Measurements from ENCODE around the gene METTL14.
A peak's percentile ranks its signal among the peaks of the same experiment; 100 is the strongest.
"Not testable (repeated sequence)": the region's sequence is repeated elsewhere in the genome, so short reads cannot be mapped to it uniquely, and the experiment has no call there.

The METTL14 gene

GRCh38 chr4:118684873-118685811 is at the start of gene METTL14:
TSS of gene METTL14 (plus strand) at chr4:118685392. CDS start at chr4:118685535, 143 bp downstream.
- peak within 1 kb of the TSS; percentile 18; the same call in 1 of the 2 replicates for H3K27ac ChIP-seq (ENCODE audit: low read length)

GRCh38 chr4:118636126-118636525 is 49.1 kb upstream of the METTL14 start:
- H3K27ac ChIP-seq (ENCODE audit: low read length); H3K4me1 ChIP-seq (ENCODE audit: low read length); H3K79me2 ChIP-seq (ENCODE audit: low read length); H3K9ac ChIP-seq (ENCODE audit: low read length); H3K4me2 ChIP-seq (ENCODE audit: low read length); H3K9me3 ChIP-seq (ENCODE audit: insufficient read depth, low read length); H2AFZ ChIP-seq (ENCODE audit: low read depth, low read length); H3K36me3 ChIP-seq (replicated peaks; ENCODE audit: low read depth, low read length); H3K4me3 ChIP-seq (ENCODE audit: low read length); H3K27me3 ChIP-seq (ENCODE audit: low read depth, low read length); H4K20me1 ChIP-seq (ENCODE audit: insufficient read depth, low read length): not testable (repeated sequence)

More at GRCh38 chr4:118684873-118685811, at the start of gene METTL14:
- Histone ChIP-seq H4K20me1 (ENCODE audit: insufficient read depth, low read length) (0 out of 2 replicates have a peak, but pooled peaks cover 9% of the 10 kb centered on the region), H3K4me3 (ENCODE audit: low read length) (peak within 1 kb of the TSS; percentile 90), H3K9me3 (ENCODE audit: insufficient read depth, low read length) (no peaks in the 10 kb centered on the region), H3K4me2 (ENCODE audit: low read length) (peak within 1 kb of the TSS; percentile 91), H3K79me2 (ENCODE audit: low read length) (peaks cover 29% of the 10 kb centered on the region), H3K4me1 (ENCODE audit: low read length) (peaks cover 21% of the 10 kb centered on the region), H3K27me3 (ENCODE audit: low read depth, low read length) (no peaks in the 10 kb centered on the region), H3K36me3 (replicated peaks; ENCODE audit: low read depth, low read length) (peaks cover 3% of the 10 kb centered on the region), H2AFZ (ENCODE audit: low read depth, low read length) (peak within 1 kb of the TSS; percentile 53), H3K9ac (ENCODE audit: low read length) (peak within 1 kb of the TSS; percentile 71)
- no peak for TF ChIP-seq EZH2phosphoT487 (IDR thresholded peaks at IDR 0.05; ENCODE audit: low read depth)
- no peak for TF ChIP-seq CTCF (IDR thresholded peaks at IDR 0.05; ENCODE audit: low read depth, low read length)

GRCh38 chr4:118664665-118665064 is 20.5 kb upstream of the METTL14 start:
- peak; percentile 28 for TF ChIP-seq CTCF (IDR thresholded peaks at IDR 0.05; ENCODE audit: low read depth, low read length)
- not testable (repeated sequence) for H4K20me1 ChIP-seq (ENCODE audit: insufficient read depth, low read length); H3K4me3 ChIP-seq (ENCODE audit: low read length); H3K9ac ChIP-seq (ENCODE audit: low read length); H3K4me2 ChIP-seq (ENCODE audit: low read length); H3K79me2 ChIP-seq (ENCODE audit: low read length); H3K27me3 ChIP-seq (ENCODE audit: low read depth, low read length); H3K27ac ChIP-seq (ENCODE audit: low read length); H3K9me3 ChIP-seq (ENCODE audit: insufficient read depth, low read length); H2AFZ ChIP-seq (ENCODE audit: low read depth, low read length); H3K36me3 ChIP-seq (replicated peaks; ENCODE audit: low read depth, low read length); H3K4me1 ChIP-seq (ENCODE audit: low read length)

- not testable (repeated sequence) for H3K36me3 ChIP-seq (replicated peaks; ENCODE audit: low read depth, low read length); H3K4me1 ChIP-seq (ENCODE audit: low read length); H4K20me1 ChIP-seq (ENCODE audit: insufficient read depth, low read length); H3K4me3 ChIP-seq (ENCODE audit: low read length); H3K79me2 ChIP-seq (ENCODE audit: low read length); H3K4me2 ChIP-seq (ENCODE audit: low read length); H3K27ac ChIP-seq (ENCODE audit: low read length); H3K9me3 ChIP-seq (ENCODE audit: insufficient read depth, low read length); H3K9ac ChIP-seq (ENCODE audit: low read length); H2AFZ ChIP-seq (ENCODE audit: low read depth, low read length); H3K27me3 ChIP-seq (ENCODE audit: low read depth, low read length)
These were observed 16.0 kb upstream of the METTL14 start for GRCh38 chr4:118669220-118669619.

GRCh38 chr4:118670968-118671367 is 14.2 kb upstream of the METTL14 start:
- not testable (repeated sequence) for H3K79me2 ChIP-seq (ENCODE audit: low read length)

More at GRCh38 chr4:118670968-118671367, 14.2 kb upstream of the METTL14 start:
- H3K27me3 ChIP-seq (ENCODE audit: low read depth, low read length); H3K9ac ChIP-seq (ENCODE audit: low read length); H3K4me2 ChIP-seq (ENCODE audit: low read length); H3K27ac ChIP-seq (ENCODE audit: low read length); H3K36me3 ChIP-seq (replicated peaks; ENCODE audit: low read depth, low read length); H2AFZ ChIP-seq (ENCODE audit: low read depth, low read length); H4K20me1 ChIP-seq (ENCODE audit: insufficient read depth, low read length); H3K9me3 ChIP-seq (ENCODE audit: insufficient read depth, low read length); H3K4me3 ChIP-seq (ENCODE audit: low read length); H3K4me1 ChIP-seq (ENCODE audit: low read length): not testable (repeated sequence)
